ENCODE data around the gene B4GALT6.

Gene B4GALT6

GRCh38 chr18:31619291-31619690, 65.1 kb downstream of the B4GALT6 start:
- TF ChIP-seq CTCF (IDR thresholded peaks at IDR 0.05; ENCODE audit: borderline replicate concordance, insufficient read depth, low read depth, low read length), result no peak
- H3K4me3 ChIP-seq (ENCODE audit: low read depth, low read length), result no peak overlapping the region

GRCh38 chr18:31618801-31619200, 65.6 kb downstream of the B4GALT6 start:
- no peak for TF ChIP-seq CTCF (IDR thresholded peaks at IDR 0.05; ENCODE audit: borderline replicate concordance, insufficient read depth, low read depth, low read length)
- H3K4me3 ChIP-seq (ENCODE audit: low read depth, low read length), result no peak overlapping the region

- no peak overlapping the region for H3K4me3 ChIP-seq (ENCODE audit: low read depth, low read length)
- no peak for TF ChIP-seq CTCF (IDR thresholded peaks at IDR 0.05; ENCODE audit: borderline replicate concordance, insufficient read depth, low read depth, low read length)
Observed at GRCh38 chr18:31617031-31617717, 67.2 kb downstream of the B4GALT6 start.

GRCh38 chr18:31616586-31616985, 67.8 kb downstream of the B4GALT6 start:
- H3K4me3 ChIP-seq (ENCODE audit: low read depth, low read length), result no peak overlapping the region
- no peak for TF ChIP-seq CTCF (IDR thresholded peaks at IDR 0.05; ENCODE audit: borderline replicate concordance, insufficient read depth, low read depth, low read length)

GRCh38 chr18:31614044-31614443, 70.3 kb downstream of the B4GALT6 start:
- H3K4me3 ChIP-seq (ENCODE audit: low read depth, low read length), result no peak overlapping the region
- no peak for TF ChIP-seq CTCF (IDR thresholded peaks at IDR 0.05; ENCODE audit: borderline replicate concordance, insufficient read depth, low read depth, low read length)

DNA sequence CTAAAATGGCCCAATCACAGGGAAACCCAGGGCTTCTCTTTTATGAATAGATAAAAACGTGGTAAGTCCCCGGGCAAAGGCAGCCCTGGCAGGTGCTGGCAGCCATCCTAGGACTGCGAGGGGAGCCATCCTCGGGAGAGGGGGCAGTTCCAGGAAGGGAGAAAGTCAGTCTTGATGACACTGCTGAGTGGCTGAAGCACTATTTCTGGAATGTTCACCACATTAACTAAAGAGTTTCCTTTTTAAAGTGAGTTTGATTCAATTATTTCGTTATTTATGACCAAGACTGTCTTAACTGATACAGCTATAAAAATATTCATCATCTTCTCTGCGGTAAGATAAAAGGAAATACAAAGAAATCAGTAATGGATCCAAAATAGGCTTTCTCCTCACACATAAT, 72.3 kb downstream of the B4GALT6 start:
- no peak for TF ChIP-seq CTCF (IDR thresholded peaks at IDR 0.05; ENCODE audit: borderline replicate concordance, insufficient read depth, low read depth, low read length)
- no peak overlapping the region for H3K4me3 ChIP-seq (ENCODE audit: low read depth, low read length)

- no peak for TF ChIP-seq CTCF (IDR thresholded peaks at IDR 0.05; ENCODE audit: borderline replicate concordance, insufficient read depth, low read depth, low read length)
- no peak overlapping the region for H3K4me3 ChIP-seq (ENCODE audit: low read depth, low read length)
Observed at GRCh38 chr18:31611511-31611910, 72.9 kb downstream of the B4GALT6 start.
